ENCODE data around the gene RAPSN. TPM values are rescaled to one million over a fixed set of nuclear protein-coding genes. Genes with fewer than 3 reads are reported as not detected.
"Not testable (repeated sequence)": the region's sequence is repeated elsewhere in the genome, so short reads cannot be mapped to it uniquely, and the experiment has no call there.

Gene RAPSN
- total and polyA plus RNA-seq, 5 donors: 0.17 to 0.50 (median 0.37) TPM

DNA sequence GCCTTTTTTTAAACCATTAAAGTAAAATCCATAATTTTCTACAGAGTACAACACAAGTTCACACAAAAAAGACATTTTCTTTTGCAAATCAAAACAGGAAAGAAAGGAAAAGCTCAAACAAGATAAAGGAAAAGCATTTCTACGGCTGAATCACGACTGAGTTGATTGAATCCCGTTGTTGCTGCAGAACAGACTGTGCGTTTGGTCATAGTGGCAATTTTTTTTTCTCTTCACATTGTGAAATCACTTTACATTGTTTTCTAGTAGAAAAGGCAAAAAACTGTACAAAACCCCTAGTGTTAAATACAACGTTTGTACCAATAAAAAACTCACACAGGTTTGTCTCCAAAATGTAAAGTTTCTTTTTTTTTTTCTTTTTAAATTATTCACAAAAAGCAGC is 17.3 kb upstream of the RAPSN start:
- intact Hi-C loops (cut with DNase I): loop anchor here in 1 of 4 donors (10.0 kb wide), 1 partner anchor 89 kb away; the partner anchor contains the start of gene CELF1
- no peaks in the 10 kb centered on the region for H3K27me3 ChIP-seq (ENCODE audit: control insufficient read depth, insufficient read depth)
- 27% methylated on average over 5 of the region's 5 CpGs for WGBS
- no peak overlapping the region for H3K4me3 ChIP-seq (ENCODE audit: low read length)
- no peaks in the 10 kb centered on the region for H3K9me3 ChIP-seq (ENCODE audit: control insufficient read depth, low read length)
- H3K4me1 ChIP-seq (ENCODE audit: control insufficient read depth, insufficient read depth, low read length): peaks cover 8% of the 10 kb centered on the region
- ATAC-seq (no peak), DNase-seq (no peak)
- H3K27ac ChIP-seq (ENCODE audit: low read length): no peak overlapping the region

DNA sequence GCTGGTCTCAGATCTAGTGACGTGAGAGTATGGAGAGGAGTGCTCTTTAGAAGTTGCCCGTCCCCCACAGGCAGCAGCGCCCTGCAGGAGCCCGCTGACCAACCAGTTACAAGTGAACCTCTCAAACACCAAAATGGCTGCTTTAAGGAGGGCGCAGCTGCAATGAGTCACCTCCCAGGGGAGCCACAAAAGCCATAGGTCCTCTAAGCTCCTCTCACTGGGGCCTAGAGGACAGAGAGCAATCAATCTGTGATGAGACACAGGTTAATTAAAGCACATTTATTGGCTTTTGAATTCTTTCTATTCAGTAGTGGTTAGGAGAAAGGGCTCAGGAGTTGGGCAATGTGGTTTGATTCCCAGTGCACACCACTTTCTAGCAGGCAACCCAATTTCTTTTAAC is 15.5 kb upstream of the RAPSN start:
- Histone ChIP-seq H3K27ac (ENCODE audit: low read length) (no peak overlapping the region), H3K4me1 (ENCODE audit: control insufficient read depth, insufficient read depth, low read length) (peaks cover 8% of the 10 kb centered on the region), H3K27me3 (ENCODE audit: control insufficient read depth, insufficient read depth) (no peaks in the 10 kb centered on the region), H3K4me3 (ENCODE audit: low read length) (no peak overlapping the region), H3K9me3 (ENCODE audit: control insufficient read depth, low read length) (no peaks in the 10 kb centered on the region)
- WGBS: 90% methylated on average over 5 of the region's 5 CpGs
- ATAC-seq (no peak), DNase-seq (no peak)
- intact Hi-C loops (cut with DNase I): loop anchor here in 1 of 4 donors (10.0 kb wide), 1 partner anchor 90 kb away; the partner anchor contains the start of gene CELF1

- intact Hi-C loops (cut with DNase I): loop anchor here in 1 of 4 donors (10.0 kb wide), 1 partner anchor 93 kb away; the partner anchor contains the start of gene CELF1
- H3K27ac ChIP-seq (ENCODE audit: low read length): no peak overlapping the region
- WGBS: 94% methylated on average over 7 of the region's 7 CpGs
- H3K4me1 ChIP-seq (ENCODE audit: control insufficient read depth, insufficient read depth, low read length): peaks cover 3% of the 10 kb centered on the region
- H3K4me3 ChIP-seq (ENCODE audit: low read length): no peak overlapping the region
- no peaks in the 10 kb centered on the region for H3K27me3 ChIP-seq (ENCODE audit: control insufficient read depth, insufficient read depth)
- H3K9me3 ChIP-seq (ENCODE audit: control insufficient read depth, low read length): no peaks in the 10 kb centered on the region
- no peak for ATAC-seq
- DNase-seq: no peak
Measured at GRCh38 chr11:47461876-47462275, 12.9 kb upstream of the RAPSN start.

DNA sequence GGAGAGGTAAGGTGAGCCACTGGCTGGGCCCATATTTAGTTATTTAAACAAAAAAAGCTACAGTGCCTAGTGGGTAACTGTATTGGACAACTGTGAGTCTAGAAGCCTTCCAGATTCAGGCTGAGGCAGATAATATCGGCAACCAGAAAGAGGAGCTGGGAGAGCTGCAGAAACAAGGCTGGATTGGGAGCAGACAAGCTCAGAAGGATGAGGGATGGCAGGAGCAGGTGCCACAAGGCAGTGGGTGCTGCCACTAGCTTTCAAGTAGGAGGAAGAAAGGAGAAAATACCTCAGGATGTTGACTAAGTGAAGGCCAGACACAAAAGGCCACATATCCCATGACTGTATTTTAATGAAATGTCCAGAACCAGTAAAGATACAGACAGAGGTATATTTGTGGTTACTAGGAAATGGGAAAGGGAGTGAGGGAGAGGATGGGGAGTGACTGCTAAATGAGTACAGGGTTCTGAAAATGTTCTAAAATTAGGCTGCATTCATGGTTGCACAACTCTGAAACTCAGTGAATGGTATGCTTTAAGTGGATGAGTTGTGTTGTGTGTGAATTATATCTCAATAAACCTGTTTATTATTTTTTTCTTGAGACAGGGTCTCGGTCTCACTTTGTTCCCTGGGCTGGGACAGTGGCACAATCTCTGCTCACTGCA is 11.8 kb upstream of the RAPSN start:
- DNase-seq (no peak), ATAC-seq (no peak)
- Histone ChIP-seq H3K4me1 (ENCODE audit: control insufficient read depth, insufficient read depth, low read length) (no peaks in the 10 kb centered on the region), H3K4me3 (ENCODE audit: low read length) (no peak overlapping the region), H3K27me3 (ENCODE audit: control insufficient read depth, insufficient read depth) (no peaks in the 10 kb centered on the region), H3K9me3 (ENCODE audit: control insufficient read depth, low read length) (no peaks in the 10 kb centered on the region), H3K27ac (ENCODE audit: low read length) (no peak overlapping the region)
- intact Hi-C loops (cut with DNase I): loop anchor here in 1 of 4 donors (10.0 kb wide), 1 partner anchor 94 kb away; the partner anchor contains the start of gene CELF1
- WGBS: 93% methylated on average over 2 of the region's 2 CpGs

DNA sequence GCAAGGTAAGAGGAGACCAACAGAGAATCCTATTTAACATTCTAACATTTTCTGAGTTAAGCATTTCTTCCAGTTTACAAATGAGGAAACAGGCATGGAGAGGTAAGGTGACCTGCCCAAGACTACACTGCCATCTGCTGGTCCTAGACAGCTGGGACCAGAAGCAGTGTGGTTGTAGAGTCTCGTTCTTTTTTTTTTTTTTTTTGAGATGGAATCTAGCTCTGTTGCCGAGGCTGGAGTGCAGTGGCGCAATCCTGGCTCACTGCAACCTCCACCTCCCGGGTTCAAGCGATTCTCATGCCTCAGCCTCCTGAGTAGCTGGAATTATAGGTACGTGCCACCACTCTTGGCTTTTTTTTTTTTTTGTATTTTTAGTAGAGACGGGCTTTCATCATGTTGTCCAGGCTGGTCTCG is 5.3 kb upstream of the RAPSN start:
- H3K4me1 ChIP-seq (ENCODE audit: control insufficient read depth, insufficient read depth, low read length); H3K4me3 ChIP-seq (ENCODE audit: low read length); H3K27ac ChIP-seq (ENCODE audit: low read length); H3K27me3 ChIP-seq (ENCODE audit: control insufficient read depth, insufficient read depth); H3K9me3 ChIP-seq (ENCODE audit: control insufficient read depth, low read length): not testable (repeated sequence)
- DNase-seq: peak; percentile 72 to 88 (median 81)
- WGBS: 19% methylated on average over 8 of the region's 8 CpGs
- peak; percentile 87 to 92 for ATAC-seq
- intact Hi-C loops (cut with DNase I): loop anchor here in 3 of 4 donors (5.0 to 10.0 kb wide), 2 partner anchors 79 to 82 kb away; partner anchors contain the start of gene SPI1 (in 1 of the 3)

GRCh38 chr11:47453365-47453764 is 4.4 kb upstream of the RAPSN start:
- intact Hi-C loops (cut with DNase I): loop anchor here in 3 of 4 donors (5.0 to 10.0 kb wide), 2 partner anchors 79 to 81 kb away; partner anchors contain the start of gene SPI1 (in 1 of the 3)
- Histone ChIP-seq H3K4me1 (ENCODE audit: control insufficient read depth, insufficient read depth, low read length) (no peaks in the 10 kb centered on the region), H3K27me3 (ENCODE audit: control insufficient read depth, insufficient read depth) (no peaks in the 10 kb centered on the region), H3K9me3 (ENCODE audit: control insufficient read depth, low read length) (no peaks in the 10 kb centered on the region), H3K27ac (ENCODE audit: low read length) (no peak overlapping the region), H3K4me3 (ENCODE audit: low read length) (no peak overlapping the region)
- WGBS: 94% methylated on average over 8 of the region's 8 CpGs
- no peak for DNase-seq
- no peak for ATAC-seq

- 94% methylated on average over 4 of the region's 4 CpGs for WGBS
- Histone ChIP-seq H3K27ac (ENCODE audit: low read length) (no peak overlapping the region), H3K27me3 (ENCODE audit: control insufficient read depth, insufficient read depth) (no peaks in the 10 kb centered on the region), H3K4me1 (ENCODE audit: control insufficient read depth, insufficient read depth, low read length) (no peaks in the 10 kb centered on the region), H3K9me3 (ENCODE audit: control insufficient read depth, low read length) (no peaks in the 10 kb centered on the region), H3K4me3 (ENCODE audit: low read length) (no peak overlapping the region)
- DNase-seq: no peak
- intact Hi-C loops (cut with DNase I): loop anchor here in 3 of 4 donors (5.0 to 10.0 kb wide), 2 partner anchors 77 to 80 kb away; partner anchors contain the start of gene SPI1 (in 1 of the 3)
- ATAC-seq: no peak
Measured at GRCh38 chr11:47451990-47452389, 3.1 kb upstream of the RAPSN start.

GRCh38 chr11:47451436-47451835 is 2.5 kb upstream of the RAPSN start:
- DNase-seq: no peak
- Histone ChIP-seq H3K4me1 (ENCODE audit: control insufficient read depth, insufficient read depth, low read length) (no peaks in the 10 kb centered on the region), H3K9me3 (ENCODE audit: control insufficient read depth, low read length) (no peaks in the 10 kb centered on the region), H3K4me3 (ENCODE audit: low read length) (no peak overlapping the region), H3K27me3 (ENCODE audit: control insufficient read depth, insufficient read depth) (no peaks in the 10 kb centered on the region), H3K27ac (ENCODE audit: low read length) (no peak overlapping the region)
- WGBS: 84% methylated on average over 4 of the region's 4 CpGs
- no peak for ATAC-seq
- intact Hi-C loops (cut with DNase I): loop anchor here in 3 of 4 donors (5.0 to 10.0 kb wide), 2 partner anchors 77 to 79 kb away; partner anchors contain the start of gene SPI1 (in 1 of the 3)

DNA sequence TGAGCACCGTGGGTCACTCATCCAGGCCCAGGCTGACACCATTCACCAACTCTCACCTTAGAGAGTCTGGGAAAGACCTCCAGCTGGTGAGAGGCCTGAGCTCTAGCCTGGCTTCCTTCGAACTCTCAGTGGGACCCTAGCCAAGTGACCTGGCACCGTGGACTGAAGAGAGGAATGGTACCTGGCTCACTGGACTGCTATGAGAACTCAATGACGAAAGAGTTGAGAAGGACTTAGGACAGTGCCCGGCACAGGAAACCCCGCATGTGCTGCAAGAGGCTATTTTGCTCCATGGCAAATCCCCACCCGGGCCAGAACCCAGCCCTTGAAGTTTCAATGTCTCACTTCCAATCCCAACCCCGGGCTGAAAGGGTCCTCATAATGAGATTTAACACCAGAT is 605 bp upstream of the RAPSN start:
- Histone ChIP-seq H3K9me3 (ENCODE audit: control insufficient read depth, low read length) (no peaks in the 10 kb centered on the region), H3K27me3 (ENCODE audit: control insufficient read depth, insufficient read depth) (no peaks in the 10 kb centered on the region), H3K27ac (ENCODE audit: low read length) (no peak overlapping the region), H3K4me3 (ENCODE audit: low read length) (no peak overlapping the region), H3K4me1 (ENCODE audit: control insufficient read depth, insufficient read depth, low read length) (no peaks in the 10 kb centered on the region)
- no peak for ATAC-seq
- WGBS: 81% methylated on average over 8 of the region's 8 CpGs
- intact Hi-C loops (cut with DNase I): loop anchor here in 1 of 4 donors (10.0 kb wide), 1 partner anchor 75 kb away; the partner anchor contains the start of gene SPI1
- no peak for DNase-seq

- DNase-seq: no peak
- Histone ChIP-seq H3K4me1 (ENCODE audit: control insufficient read depth, insufficient read depth, low read length) (no peaks in the 10 kb centered on the region), H3K4me3 (ENCODE audit: low read length) (no peak overlapping the region), H3K27ac (ENCODE audit: low read length) (no peak overlapping the region), H3K9me3 (ENCODE audit: control insufficient read depth, low read length) (no peaks in the 10 kb centered on the region), H3K27me3 (ENCODE audit: control insufficient read depth, insufficient read depth) (no peaks in the 10 kb centered on the region)
- no peak for ATAC-seq
- intact Hi-C loops (cut with DNase I): loop anchor here in 1 of 4 donors (10.0 kb wide), 1 partner anchor 73 kb away; the partner anchor contains the start of gene SPI1
- WGBS: 91% methylated on average over 12 of the region's 12 CpGs
Measured at GRCh38 chr11:47447906-47448305, 1.0 kb downstream of the RAPSN start.

GRCh38 chr11:47446833-47447232 is 2.1 kb downstream of the RAPSN start:
- WGBS: 89% methylated on average over 9 of the region's 9 CpGs
- Histone ChIP-seq H3K27me3 (ENCODE audit: control insufficient read depth, insufficient read depth) (no peaks in the 10 kb centered on the region), H3K9me3 (ENCODE audit: control insufficient read depth, low read length) (no peaks in the 10 kb centered on the region), H3K4me3 (ENCODE audit: low read length) (no peak overlapping the region), H3K27ac (ENCODE audit: low read length) (no peak overlapping the region), H3K4me1 (ENCODE audit: control insufficient read depth, insufficient read depth, low read length) (no peaks in the 10 kb centered on the region)
- DNase-seq: no peak
- no peak for ATAC-seq
- intact Hi-C loops (cut with DNase I): loop anchor here in 1 of 4 donors (10.0 kb wide), 1 partner anchor 72 kb away; the partner anchor contains the start of gene SPI1

All from right cardiac atrium (tissue), 5 donors.